MCF 10A (cell line): Measurements from ENCODE around the gene ADGRG6. TPM values are rescaled to one million over a fixed set of nuclear protein-coding genes. Genes with fewer than 3 reads are reported as not detected.

ENCODE experiments used
- BruUV-seq: library from RNA; stranded (reverse); fragments of 400-500 nt; replicated peaks from 2 replicates; lab custom pipeline; 2021; lab: Mats Ljungman, UMichigan
- CTCF ChIA-PET: fragments of 300-600 bp; sonication (Branson Sonifier 250); formaldehyde crosslinking; extraction: SDS; loops from one replicate; lab custom pipeline; 2021; ENCODE audit warnings: antibody characterized with exemption, inconsistent platforms; lab: Yijun Ruan, JAX
- POLR2A ChIA-PET: fragments of 300-600, 350-650 bp; sonication (Branson Sonifier 250); formaldehyde crosslinking; extraction: SDS; loops from one replicate; lab custom pipeline; 2020; ENCODE audit warnings: antibody characterized with exemption, inconsistent platforms; lab: Yijun Ruan, JAX
- DNase-seq: peaks from one replicate; pipeline ENCODE4 v3.0.0-alpha.2; 2018; ENCODE audit not compliant: unreplicated experiment
- H3K27ac Mint-ChIP-seq: one replicate; pipeline ENCODE4 v1.8.0; 2022; ENCODE audit warnings: mild to moderate bottlenecking, low read depth, mixed read lengths; ENCODE audit not compliant: unreplicated experiment
- H3K27me3 Mint-ChIP-seq: one replicate; pipeline ENCODE4 v1.8.0; 2022; ENCODE audit warnings: mixed read lengths; ENCODE audit not compliant: insufficient read depth, unreplicated experiment
- H3K36me3 Mint-ChIP-seq: one replicate; pipeline ENCODE4 v1.8.0; 2022; ENCODE audit warnings: mild to moderate bottlenecking, moderate library complexity, mixed read lengths; ENCODE audit not compliant: insufficient read depth, unreplicated experiment
- H3K4me1 Mint-ChIP-seq: one replicate; pipeline ENCODE4 v1.8.0; 2022; ENCODE audit warnings: mixed read lengths; ENCODE audit not compliant: insufficient read depth, unreplicated experiment
- H3K4me3 Mint-ChIP-seq: one replicate; pipeline ENCODE4 v1.8.0; 2022; ENCODE audit warnings: mild to moderate bottlenecking, moderate library complexity, mixed read lengths; ENCODE audit not compliant: unreplicated experiment
- H3K9me3 Mint-ChIP-seq: one replicate; pipeline ENCODE4 v1.8.0; 2022; ENCODE audit warnings: mixed read lengths; ENCODE audit not compliant: unreplicated experiment
- CTCF ChIP-seq: fragments of 200-600 bp; IDR thresholded peaks from one replicate; pipeline ENCODE4 v1.8.0; 2022; ENCODE audit warnings: antibody characterized with exemption, mild to moderate bottlenecking; ENCODE audit not compliant: unreplicated experiment
- intact Hi-C: fragments of 100-400 bp; cut with micrococcal nuclease; formaldehyde crosslinking; loops from 2 replicates; pipeline ENCODE4 v1.14.1; 2022
- total RNA-seq: library from RNA; stranded (reverse); gene quantifications from 2 replicates; pipeline ENCODE4 v1.2.3, GENCODE V29; 2022

The ADGRG6 gene
- total RNA-seq, 1 experiment from 2014 or later, result 44.2 TPM

GRCh38 chr6:142323377-142323776, 21.6 kb downstream of the ADGRG6 start:
- intact Hi-C loops, result no loop called here
- Mint-ChIP-seq H3K27ac (peak overlapping the region; percentile 11), H3K4me1 (peaks cover 23% of the 10 kb centered on the region), H3K4me3 (no peak overlapping the region), H3K27me3 (no peaks in the 10 kb centered on the region), H3K36me3 (no peaks in the 10 kb centered on the region), H3K9me3 (no peaks in the 10 kb centered on the region)
- DNase-seq, result peak; percentile 80
- ChIA-PET POLR2A (interaction anchor here (0.8 to 3.8 kb wide), 5 partner anchors 10 to 50 kb away, joined by 3 to 21 read pairs (median 5); partner anchors contain the start of gene ADGRG6), CTCF (no interaction called here)
- no peak for TF ChIP-seq CTCF
- BruUV-seq, result no TSS peak

DNA sequence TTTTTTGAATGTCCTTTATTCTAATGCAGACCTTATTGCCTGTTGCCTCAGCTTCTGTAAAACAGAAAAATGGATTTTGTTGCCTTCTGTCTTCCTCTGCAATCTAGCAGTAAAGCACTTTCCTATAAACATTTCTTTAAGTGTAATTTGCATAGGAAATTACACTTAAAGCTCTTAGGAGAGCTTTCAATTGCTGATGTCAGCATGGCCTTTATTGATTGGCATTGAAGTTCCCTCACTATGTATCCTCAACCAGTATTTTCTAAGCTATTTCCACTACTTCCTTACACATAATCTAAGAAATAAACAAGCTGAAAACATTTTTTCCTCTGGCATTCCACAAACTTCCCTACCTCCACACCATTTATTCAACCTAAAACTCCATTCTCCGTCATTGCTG, 22.3 kb downstream of the ADGRG6 start:
- H3K27me3 Mint-ChIP-seq, result no peaks in the 10 kb centered on the region
- DNase-seq, result no peak
- intact Hi-C loops, result no loop called here
- peak overlapping the region; percentile 11 for H3K27ac Mint-ChIP-seq
- no TSS peak for BruUV-seq
- ChIA-PET CTCF (interaction anchor here (0.6 kb wide), 1 partner anchor 48 kb away, joined by 3 read pairs; no protein-coding TSS in a partner anchor), POLR2A (interaction anchor here (0.8 to 3.8 kb wide), 5 partner anchors 9 to 49 kb away, joined by 3 to 21 read pairs (median 5); partner anchors contain the start of gene ADGRG6)
- no peak for TF ChIP-seq CTCF
- H3K4me3 Mint-ChIP-seq, result no peak overlapping the region
- no peaks in the 10 kb centered on the region for H3K36me3 Mint-ChIP-seq
- peaks cover 23% of the 10 kb centered on the region for H3K4me1 Mint-ChIP-seq
- no peaks in the 10 kb centered on the region for H3K9me3 Mint-ChIP-seq

DNA sequence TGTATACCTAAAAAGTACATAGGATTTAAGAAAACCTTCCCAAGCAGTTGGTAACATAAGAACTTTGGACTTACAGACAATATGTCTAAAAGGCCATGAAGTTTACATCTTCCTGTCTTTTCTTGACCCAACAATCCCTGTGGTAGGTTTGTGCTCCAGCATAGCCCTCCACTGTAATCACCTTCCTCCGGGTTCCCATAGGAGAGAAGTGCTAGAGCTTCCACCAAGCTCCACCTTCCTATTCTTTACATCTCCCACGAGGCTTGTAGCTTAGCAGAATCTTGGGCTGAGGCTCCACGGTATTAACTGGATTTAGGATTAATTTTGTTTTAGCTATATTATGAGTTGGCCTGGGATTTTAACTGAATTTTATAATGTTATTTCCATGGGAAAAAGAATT, 23.3 kb downstream of the ADGRG6 start:
- ChIA-PET CTCF (no interaction called here), POLR2A (interaction anchor here (0.6 to 1.5 kb wide), 3 partner anchors 10 to 551 kb away, joined by 3 read pairs; no protein-coding TSS in a partner anchor)
- intact Hi-C loops, result no loop called here
- no TSS peak for BruUV-seq
- no peaks in the 10 kb centered on the region for H3K27me3 Mint-ChIP-seq
- H3K9me3 Mint-ChIP-seq, result no peaks in the 10 kb centered on the region
- H3K4me1 Mint-ChIP-seq, result peaks cover 23% of the 10 kb centered on the region
- H3K36me3 Mint-ChIP-seq, result no peaks in the 10 kb centered on the region
- no peak overlapping the region for H3K27ac Mint-ChIP-seq
- no peak overlapping the region for H3K4me3 Mint-ChIP-seq
- no peak for DNase-seq
- no peak for TF ChIP-seq CTCF

DNA sequence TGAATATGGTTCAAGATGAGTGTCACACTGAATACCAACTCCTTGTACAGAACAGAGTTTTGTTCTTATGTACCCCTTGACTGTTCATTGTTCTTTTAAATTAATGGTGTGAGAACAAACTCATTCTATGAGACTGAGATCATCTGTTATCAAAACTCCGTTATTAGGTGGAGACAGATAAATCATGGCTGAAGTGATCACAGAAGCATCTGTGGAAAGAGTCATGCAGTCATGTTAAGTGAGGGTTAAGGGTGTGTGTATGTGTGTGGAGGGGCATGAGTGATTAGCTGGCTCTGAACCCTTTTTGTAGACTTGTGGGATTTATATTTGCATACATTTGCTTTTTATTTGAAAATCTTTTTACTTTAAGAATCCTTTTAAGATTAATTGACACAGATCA, 24.7 kb downstream of the ADGRG6 start:
- Mint-ChIP-seq H3K27ac (no peak overlapping the region), H3K9me3 (no peaks in the 10 kb centered on the region), H3K4me1 (peaks cover 23% of the 10 kb centered on the region), H3K27me3 (no peaks in the 10 kb centered on the region), H3K36me3 (no peaks in the 10 kb centered on the region), H3K4me3 (no peak overlapping the region)
- no TSS peak for BruUV-seq
- DNase-seq, result no peak
- CTCF ChIA-PET, result no interaction called here
- no peak for TF ChIP-seq CTCF
- POLR2A ChIA-PET, result interaction anchor here (1.1 to 1.2 kb wide), 2 partner anchors 10 to 22 kb away, joined by 4 to 6 read pairs; no protein-coding TSS in a partner anchor
- intact Hi-C loops, result no loop called here
